IMR-90 (cell line): Measurements from ENCODE around the gene PTPRCAP. TPM values are rescaled to one million over a fixed set of nuclear protein-coding genes. Genes with fewer than 3 reads are reported as not detected.

Experiments
- ATAC-seq: fragments of 200-7000 bp; cut with Tn5 transposase; 2 replicates; pipeline ENCODE4 v1.9.1; 2020; ENCODE audit warnings: low read depth, mild to moderate bottlenecking, moderate library complexity
- BruUV-seq: library from RNA; stranded (reverse); fragments of 400-500 nt; replicated peaks from 2 replicates; lab custom pipeline; 2021; lab: Mats Ljungman, UMichigan
- CTCF ChIA-PET: fragments of 300-600 bp; formaldehyde crosslinking; extraction: SDS; loops from one replicate; lab custom pipeline; 2021; ENCODE audit warnings: antibody characterized with exemption; lab: Yijun Ruan, JAX
- POLR2A ChIA-PET: fragments of 300-600 bp; sonication (Branson Sonifier 250); formaldehyde crosslinking; loops from one replicate; lab custom pipeline; 2022; ENCODE audit warnings: antibody characterized with exemption; ENCODE audit not compliant: unreplicated experiment; lab: Charles Lee
- DNase-seq: peaks from one replicate; pipeline ENCODE4 v3.0.0; 2013
- H2AFZ ChIP-seq: replicated peaks from 2 replicates; pipeline ENCODE3; 2013; ENCODE audit warnings: low read length, mild to moderate bottlenecking; ENCODE audit not compliant: poor library complexity
- H2AK5ac ChIP-seq: 2 replicates; pipeline ENCODE4 v1.6.1; 2013; ENCODE audit warnings: low read depth, low read length, inconsistent platforms
- H2AK9ac ChIP-seq: replicated peaks from 2 replicates; pipeline ENCODE3; 2013; ENCODE audit warnings: mild to moderate bottlenecking, low read depth, low read length, moderate library complexity; ENCODE audit not compliant: poor library complexity
- H2BK120ac ChIP-seq: 2 replicates; pipeline ENCODE4 v1.6.1; 2013; ENCODE audit warnings: low read depth, low read length, inconsistent platforms
- H2BK15ac ChIP-seq: 3 replicates; pipeline ENCODE4 v1.6.1; 2013; ENCODE audit warnings: low read depth, low read length, inconsistent platforms
- H2BK20ac ChIP-seq: 2 replicates; pipeline ENCODE4 v1.6.1; 2013; ENCODE audit warnings: low read depth, mild to moderate bottlenecking, inconsistent platforms, low read length, moderate library complexity
- H2BK5ac ChIP-seq: 2 replicates; pipeline ENCODE4 v1.6.1; 2013; ENCODE audit warnings: mild to moderate bottlenecking, low read depth, low read length, inconsistent platforms; ENCODE audit not compliant: poor library complexity, severe bottlenecking
- H3K14ac ChIP-seq: replicated peaks from 2 replicates; pipeline ENCODE4 v1.6.1; 2013; ENCODE audit warnings: low read depth, low read length, inconsistent platforms
- H3K18ac ChIP-seq: 2 replicates; pipeline ENCODE4 v1.6.1; 2013; ENCODE audit warnings: low read depth, low read length, control low read depth
- H3K23ac ChIP-seq: 2 replicates; pipeline ENCODE4 v1.6.1; 2013; ENCODE audit warnings: low read depth, low read length, inconsistent platforms
- H3K27ac ChIP-seq: 2 replicates; pipeline ENCODE4 v1.5.1; 2013; ENCODE audit warnings: mild to moderate bottlenecking, control low read depth, low read length; ENCODE audit not compliant: insufficient read depth
- H3K27me3 ChIP-seq: 2 replicates; pipeline ENCODE4 v1.6.1; 2013; ENCODE audit warnings: low read length; ENCODE audit not compliant: control insufficient read depth, insufficient read depth
- H3K36me3 ChIP-seq: 2 replicates; pipeline ENCODE4 v1.6.1; 2013; ENCODE audit warnings: low read length, mixed read lengths; ENCODE audit not compliant: control insufficient read depth, insufficient read depth
- H3K4ac ChIP-seq: 2 replicates; pipeline ENCODE4 v1.6.1; 2013; ENCODE audit warnings: low read depth, low read length, inconsistent platforms
- H3K4me1 ChIP-seq: 2 replicates; pipeline ENCODE4 v1.6.1; 2013; ENCODE audit warnings: low read length, mixed read lengths; ENCODE audit not compliant: control insufficient read depth, insufficient read depth
- H3K4me2 ChIP-seq: 2 replicates; pipeline ENCODE4 v1.6.1; 2013; ENCODE audit warnings: low read depth, mild to moderate bottlenecking, control low read depth, low read length, moderate library complexity
- H3K4me3 ChIP-seq: 2 replicates; pipeline ENCODE4 v1.5.1; 2013; ENCODE audit warnings: low read depth, mild to moderate bottlenecking, control low read depth, low read length, moderate library complexity; ENCODE audit not compliant: insufficient read depth
- H3K56ac ChIP-seq: 2 replicates; pipeline ENCODE4 v1.6.1; 2013; ENCODE audit warnings: low read length, inconsistent platforms; ENCODE audit not compliant: insufficient read depth; ENCODE audit errors: extremely low read depth
- H3K79me1 ChIP-seq, 2 experiments: 2 replicates each; pipeline ENCODE4 v1.6.1; 2013; ENCODE audit warnings: low read length in 2 of 2, inconsistent platforms in 1 of 2, low read depth in 1 of 2
- H3K9ac ChIP-seq: 2 replicates; pipeline ENCODE4 v1.6.1; 2013; ENCODE audit warnings: low read depth, low read length, control low read depth
- H3K9me1 ChIP-seq: 2 replicates; pipeline ENCODE4 v1.6.1; 2013; ENCODE audit warnings: low read length, inconsistent platforms; ENCODE audit not compliant: insufficient read depth
- H3K9me3 ChIP-seq: 2 replicates; pipeline ENCODE4 v1.6.1; 2013; ENCODE audit warnings: low read length; ENCODE audit not compliant: control insufficient read depth, insufficient read depth
- H4K20me1 ChIP-seq: 2 replicates; pipeline ENCODE4 v1.6.1; 2013; ENCODE audit warnings: low read length, inconsistent platforms; ENCODE audit not compliant: insufficient read depth
- H4K5ac ChIP-seq: 2 replicates; pipeline ENCODE4 v1.6.1; 2013; ENCODE audit warnings: mild to moderate bottlenecking, low read depth, low read length, control low read depth
- H4K8ac ChIP-seq, 2 experiments: 2 replicates each; pipeline ENCODE4 v1.6.1; 2013; ENCODE audit warnings: low read depth in 2 of 2, low read length in 2 of 2, control low read depth in 1 of 2, inconsistent platforms in 1 of 2
- H4K91ac ChIP-seq: 2 replicates; pipeline ENCODE4 v1.6.1; 2013; ENCODE audit warnings: low read depth, low read length, inconsistent platforms; ENCODE audit not compliant: insufficient read depth
- BHLHE40 ChIP-seq: fragments of 150-350 bp; IDR thresholded peaks from 2 replicates; pipeline ENCODE4 v1.6.1; 2016; ENCODE audit warnings: mild to moderate bottlenecking, low read depth, low read length
- CEBPB ChIP-seq: IDR thresholded peaks from 2 replicates; pipeline ENCODE4 v1.6.1; 2012; ENCODE audit warnings: low read depth, low read length, improper control_type of control experiment
- CTCF ChIP-seq: conservative IDR thresholded peaks from 2 replicates; pipeline ENCODE4 v1.5.1; 2012; ENCODE audit warnings: mild to moderate bottlenecking, low read depth, low read length, improper control_type of control experiment
- ELK1 ChIP-seq: fragments of 150-350 bp; IDR thresholded peaks from 2 replicates; pipeline ENCODE4 v1.6.1; 2016; ENCODE audit warnings: low read depth, mild to moderate bottlenecking, low read length, moderate library complexity, borderline replicate concordance
- NFE2L2 ChIP-seq: fragments of 150-350 bp; IDR thresholded peaks from 2 replicates; pipeline ENCODE4 v1.6.1; 2016; ENCODE audit warnings: low read depth, mild to moderate bottlenecking, low read length
- POLR2A ChIP-seq: IDR thresholded peaks from 2 replicates; pipeline ENCODE4 v1.6.1; 2012; ENCODE audit warnings: mild to moderate bottlenecking, low read depth, low read length
- RAD21 ChIP-seq: IDR thresholded peaks from 2 replicates; pipeline ENCODE4 v1.6.1; 2012; ENCODE audit warnings: low read length, improper control_type of control experiment
- RCOR1 ChIP-seq: IDR thresholded peaks from 2 replicates; pipeline ENCODE4 v1.6.1; 2012; ENCODE audit warnings: mild to moderate bottlenecking, low read length, improper control_type of control experiment; ENCODE audit not compliant: insufficient replicate concordance
- RFX5 ChIP-seq: IDR thresholded peaks from 2 replicates; pipeline ENCODE4 v1.8.0; 2012; ENCODE audit warnings: low read depth, mild to moderate bottlenecking, low read length, moderate library complexity
- SMC3 ChIP-seq: fragments of 150-350 bp; IDR thresholded peaks from 2 replicates; pipeline ENCODE4 v1.6.1; 2016; ENCODE audit warnings: low read depth, mild to moderate bottlenecking, antibody characterized with exemption, low read length, moderate library complexity
- USF2 ChIP-seq: fragments of 150-350 bp; IDR thresholded peaks from 2 replicates; pipeline ENCODE4 v1.6.1; 2017; ENCODE audit warnings: mild to moderate bottlenecking, antibody characterized with exemption, low read length, low read depth
- WGBS, 2 experiments: methylation state at CpG; one replicate each; pipeline versions ENCODE4 v1.1.5 to v1.1.7; 2013; ENCODE audit warnings: missing lambda C conversion rate in 2 of 2; ENCODE audit not compliant: insufficient read length in 1 of 2; ENCODE audit errors: extremely low coverage in 2 of 2; 5-methylcytosine and 5-hydroxymethylcytosine counted together
- dilution Hi-C: fragments of 300-500 bp; cut with HindIII; formaldehyde crosslinking; loops from one replicate; pipeline ENCODE4 v1.14.3; 2018; ENCODE audit warnings: low sequenced_read_pairs; ENCODE audit not compliant: unreplicated experiment
- in situ Hi-C: fragments of 300-500 bp; cut with MboI; formaldehyde crosslinking; loops from 3 replicates; pipeline ENCODE4 v1.14.3; 2019; ENCODE audit warnings: low sequenced_read_pairs, inconsistent platforms, mixed read lengths
- intact Hi-C: fragments of 100-400 bp; cut with micrococcal nuclease; formaldehyde crosslinking; loops from 2 replicates; pipeline ENCODE4 v1.10.0; 2022
- polyA plus RNA-seq, 3 experiments: library from polyadenylated mRNA; depleted of rRNA; stranded (reverse); fragments of >200 nt; gene quantifications; 2 replicates each; pipeline ENCODE4 v1.2.3, GENCODE V29; 2012; ENCODE audit warnings: low replicate concordance in 1 of 3
- total RNA-seq: library from RNA; depleted of rRNA; stranded (reverse); fragments of >200 nt; gene quantifications from 2 replicates; pipeline ENCODE4 v1.2.3, GENCODE V29; 2012

PTPRCAP gene
- total and polyA plus RNA-seq, 2 of the 4 experiments (the other 2 are of a cell fraction): 0.24 TPM; not detected in 1

- Histone ChIP-seq H3K4me3 (no peak overlapping the region), H3K4ac (no peak overlapping the region), H3K56ac (no peak overlapping the region), H3K27ac (no peak overlapping the region), H3K14ac (no peak overlapping the region), H3K36me3 (peaks cover 52% of the 10 kb centered on the region), H3K9me3 (no peaks in the 10 kb centered on the region), H3K79me1 (peaks cover 0 to 5% of the 10 kb centered on the region in 2 experiments; a peak in 1 of 4 replicates), H2BK15ac (no peak overlapping the region), H4K8ac (no peak overlapping the region), H4K5ac (no peak overlapping the region), H4K20me1 (no peaks in the 10 kb centered on the region; the same call in none of the 2 replicates), H2AFZ (no peak overlapping the region), H2AK5ac (no peak overlapping the region), H4K91ac (no peak overlapping the region), H3K9ac (no peak overlapping the region), H2BK20ac (no peak overlapping the region), H2BK120ac (no peak overlapping the region), H3K23ac (no peak overlapping the region), H3K27me3 (no peaks in the 10 kb centered on the region), H3K18ac (no peak overlapping the region), H2BK5ac (no peak overlapping the region), H3K9me1 (no peaks in the 10 kb centered on the region), H3K4me1 (no peaks in the 10 kb centered on the region), H2AK9ac (no peak overlapping the region), H3K4me2 (no peak overlapping the region)
- no peak for TF ChIP-seq CEBPB
- no peak for TF ChIP-seq BHLHE40
- no peak for TF ChIP-seq USF2
- no peak for TF ChIP-seq ELK1
- no peak for TF ChIP-seq RAD21
- no peak for TF ChIP-seq CTCF
- no peak for TF ChIP-seq NFE2L2
- TF ChIP-seq POLR2A: no peak
- no peak for TF ChIP-seq RCOR1
- TF ChIP-seq SMC3: no peak
- no peak for TF ChIP-seq RFX5
- intact Hi-C loops (no loop called here), in situ Hi-C loops (no loop called here), dilution Hi-C loops (no loop called here)
- CTCF ChIA-PET: no interaction called here
- WGBS, 2 experiments: 68% methylated on average over 5 of the region's 26 CpGs; no CpG with 5 or more reads in 1 of the 2 experiments
- DNase-seq: no peak
- no TSS peak for BruUV-seq
- POLR2A ChIA-PET: no interaction called here
- ATAC-seq: no peak
These were observed 2.3 kb downstream of the PTPRCAP start for GRCh38 chr11:67435031-67435726.
